Measurements from ENCODE around the gene TAL1. TPM values are rescaled to one million over a fixed set of nuclear protein-coding genes. Genes with fewer than 3 reads are reported as not detected.
A peak's percentile ranks its signal among the peaks of the same experiment; 100 is the strongest.
"Not testable (repeated sequence)": the region's sequence is repeated elsewhere in the genome, so short reads cannot be mapped to it uniquely, and the experiment has no call there.

TAL1 gene
- polyA plus RNA-seq, 1 donor: 4.4 TPM

DNA sequence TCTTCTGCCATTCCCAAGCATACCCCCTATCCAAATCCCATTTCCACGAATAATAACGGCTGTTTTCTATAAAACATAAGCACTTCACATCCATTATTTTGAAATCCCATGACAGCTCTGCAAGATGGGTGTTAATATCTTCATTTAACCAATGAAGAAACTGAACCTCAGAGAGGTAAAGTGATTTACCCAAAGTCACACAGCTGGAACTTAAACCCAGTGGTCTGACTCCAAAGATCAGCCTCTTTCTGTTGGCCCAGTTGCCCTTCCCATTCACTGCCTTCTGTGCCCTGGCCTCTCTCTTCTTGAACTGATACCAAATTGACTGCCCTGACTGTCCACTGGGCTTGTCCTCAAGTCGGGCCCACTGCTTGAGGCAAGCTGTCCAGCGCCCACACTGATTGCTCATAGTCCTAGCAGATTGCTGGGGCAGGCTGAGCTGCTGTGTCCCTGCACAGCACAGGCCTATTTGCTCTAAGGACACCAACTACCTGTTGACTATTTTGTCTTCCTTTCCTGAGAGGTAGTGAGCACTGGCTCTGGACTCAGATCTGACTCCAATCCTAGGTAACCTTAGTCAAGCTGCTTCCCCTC is 19.3 kb downstream of the TAL1 start:
- no peak for DNase-seq

GRCh38 chr1:47211796-47212269 is 20.2 kb downstream of the TAL1 start:
- DNase-seq: no peak

DNA sequence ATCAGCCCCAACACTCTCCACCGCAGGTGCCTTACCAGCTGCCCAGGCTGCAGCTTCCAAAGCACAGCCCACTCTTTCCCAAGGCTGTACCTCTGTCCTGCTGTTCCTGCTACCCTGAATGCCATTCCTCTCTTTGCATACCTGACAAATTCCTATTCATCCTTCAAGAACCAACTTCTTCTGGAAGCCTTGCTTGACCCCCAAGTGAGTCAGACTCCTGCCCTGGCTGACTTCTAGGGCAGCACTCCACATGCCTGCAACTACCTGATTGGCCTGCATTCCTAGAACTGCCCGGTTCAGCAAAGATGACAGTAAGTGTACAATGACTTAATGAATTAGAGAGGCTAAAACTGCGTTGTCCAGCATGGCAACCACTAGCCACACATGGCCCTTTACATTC is 21.4 kb downstream of the TAL1 start:
- DNase-seq: no peak

DNA sequence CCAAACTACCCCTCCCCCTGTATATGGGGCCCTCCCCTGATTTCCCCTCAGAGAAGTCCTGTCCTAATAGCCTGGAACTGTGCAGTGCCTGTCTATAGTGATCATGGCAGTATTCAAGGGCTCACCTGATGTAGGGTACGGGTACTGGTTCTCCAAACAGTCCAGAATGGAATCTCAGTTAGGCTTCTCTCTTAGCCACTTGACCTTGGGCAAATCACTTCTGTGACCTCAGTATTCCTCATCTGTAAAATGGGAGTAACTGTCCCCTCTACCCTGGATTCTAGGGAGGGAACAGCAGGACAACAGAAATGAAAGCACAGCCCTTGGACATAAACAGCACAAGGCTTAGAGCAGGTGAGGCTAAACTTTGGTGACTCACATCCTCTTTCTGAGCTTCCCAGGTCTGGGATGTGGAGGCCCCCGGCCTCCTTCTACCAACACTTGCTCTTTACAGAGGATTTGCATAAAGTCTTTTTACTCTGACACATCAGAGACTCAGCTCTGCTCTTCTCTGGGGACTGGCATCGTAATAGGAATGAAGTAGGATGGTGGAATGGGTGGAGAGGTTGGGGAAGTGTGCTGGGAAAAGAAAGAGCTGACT is 22.2 kb downstream of the TAL1 start:
- DNase-seq: no peak

DNA sequence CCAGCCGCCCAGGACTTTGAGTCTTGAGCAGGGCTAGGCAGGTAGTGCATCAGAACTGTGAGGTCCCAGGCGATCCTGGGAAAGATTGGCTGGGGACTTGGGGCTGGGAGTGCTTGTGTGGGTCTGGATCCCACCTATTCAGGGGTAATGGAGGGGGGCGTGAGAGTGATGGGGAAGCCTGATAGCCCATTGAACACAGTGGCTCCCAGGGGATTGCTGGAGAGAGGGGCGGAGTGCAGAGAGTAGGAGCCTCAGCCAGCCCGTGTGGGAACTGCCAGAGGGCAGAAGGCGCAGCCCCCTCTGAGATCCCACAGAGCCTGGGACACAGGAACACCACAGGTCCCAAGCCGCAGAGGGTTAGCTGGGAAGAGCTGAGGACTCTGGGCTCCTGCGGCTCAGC is 22.9 kb downstream of the TAL1 start:
- no peak for DNase-seq

DNA sequence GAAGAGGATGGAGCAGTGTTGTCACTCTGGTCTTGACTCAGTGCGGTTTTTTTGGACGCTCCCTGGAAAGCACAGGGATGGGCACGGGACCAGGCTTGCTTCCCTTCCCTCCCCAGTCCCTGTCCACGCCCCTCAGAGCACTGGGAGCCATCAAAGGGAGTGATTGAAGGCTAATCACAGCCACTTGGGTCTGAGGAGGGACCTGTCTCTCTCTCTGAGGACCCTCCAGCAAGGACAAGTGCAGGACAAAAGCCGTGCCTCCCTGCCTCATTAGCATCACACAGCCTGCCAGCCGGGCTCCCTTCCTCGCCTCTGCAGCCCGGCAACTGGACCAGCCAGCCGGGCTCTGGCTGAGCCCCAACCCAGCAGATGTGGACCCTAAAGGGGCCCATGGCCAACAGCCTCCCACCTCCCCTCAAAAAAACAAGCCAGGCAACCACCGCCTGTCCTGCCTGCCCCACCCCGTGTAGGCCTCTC is 23.6 kb downstream of the TAL1 start:
- DNase-seq: no peak

DNA sequence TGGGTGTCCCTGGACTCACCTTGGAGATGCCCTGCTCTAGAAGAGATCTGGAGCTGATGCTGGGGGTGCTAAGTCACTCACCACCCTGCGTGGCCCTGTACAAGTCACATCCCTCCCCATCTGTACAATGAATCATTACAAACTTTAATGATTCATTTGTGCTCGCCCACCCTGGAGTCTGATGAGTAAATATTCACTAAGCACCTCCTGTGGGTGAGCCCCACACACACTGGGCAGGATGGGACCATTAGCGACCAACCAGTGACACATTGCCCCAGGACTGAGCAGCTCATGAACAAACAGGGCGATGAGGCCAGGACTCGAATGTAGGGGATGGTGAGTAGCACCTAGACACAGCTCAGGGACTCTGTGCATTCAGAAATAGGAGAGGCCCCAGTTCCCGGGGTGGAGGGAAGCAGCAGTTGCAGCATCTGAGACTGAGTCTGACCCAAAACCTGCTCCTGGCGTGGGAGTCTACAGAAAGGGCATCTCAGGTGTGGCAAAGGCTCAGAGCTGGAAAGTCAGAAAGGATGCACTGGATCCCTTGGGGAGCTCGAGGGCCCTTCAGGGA is 24.1 kb downstream of the TAL1 start:
- no peak for DNase-seq

GRCh38 chr1:47205918-47206317 is 26.1 kb downstream of the TAL1 start:
- no peak for DNase-seq

DNA sequence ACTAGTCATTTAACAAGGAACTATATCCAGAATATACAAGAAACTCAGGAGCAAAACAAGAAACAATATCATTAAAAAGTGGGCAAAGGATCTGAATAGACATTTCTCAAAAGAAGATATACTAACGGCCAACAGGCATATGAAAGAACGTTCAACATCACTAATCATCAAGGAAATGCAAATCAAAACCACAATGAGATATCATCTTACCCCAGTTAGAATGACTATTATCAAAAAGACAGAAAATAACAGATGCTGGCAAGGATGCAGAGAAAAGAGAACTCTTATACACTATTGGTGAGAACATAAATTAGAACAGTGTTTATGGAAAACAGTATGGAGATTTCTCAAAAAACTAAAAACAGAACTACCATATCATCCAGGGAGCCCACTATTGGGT is 28.5 kb downstream of the TAL1 start:
- DNase-seq: not testable (repeated sequence)

GRCh38 chr1:47201179-47201578 is 30.8 kb downstream of the TAL1 start:
- no peak for DNase-seq

DNA sequence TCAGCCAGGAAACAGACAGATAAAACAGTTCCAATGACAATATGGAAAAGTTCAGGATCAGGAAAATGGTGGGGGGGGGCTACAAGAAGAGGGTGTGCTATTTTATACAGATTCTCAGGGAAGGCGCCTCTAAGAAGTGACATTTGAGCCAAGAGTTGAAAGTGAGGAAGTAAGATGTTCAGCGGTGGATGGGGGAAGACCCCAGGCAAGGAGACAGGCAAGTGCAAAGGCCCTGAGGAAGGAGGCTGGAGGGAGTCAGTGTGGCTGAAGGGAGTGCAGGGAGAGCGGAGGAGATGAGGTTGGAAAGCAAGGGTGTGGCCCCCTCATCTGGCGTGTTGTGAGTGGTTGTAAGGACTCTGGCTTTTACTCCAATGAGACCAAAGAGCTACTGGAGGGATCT is 33.8 kb downstream of the TAL1 start:
- DNase-seq: no peak

- no peak for DNase-seq
These were observed 35.4 kb downstream of the TAL1 start for GRCh38 chr1:47196622-47197021.

DNA sequence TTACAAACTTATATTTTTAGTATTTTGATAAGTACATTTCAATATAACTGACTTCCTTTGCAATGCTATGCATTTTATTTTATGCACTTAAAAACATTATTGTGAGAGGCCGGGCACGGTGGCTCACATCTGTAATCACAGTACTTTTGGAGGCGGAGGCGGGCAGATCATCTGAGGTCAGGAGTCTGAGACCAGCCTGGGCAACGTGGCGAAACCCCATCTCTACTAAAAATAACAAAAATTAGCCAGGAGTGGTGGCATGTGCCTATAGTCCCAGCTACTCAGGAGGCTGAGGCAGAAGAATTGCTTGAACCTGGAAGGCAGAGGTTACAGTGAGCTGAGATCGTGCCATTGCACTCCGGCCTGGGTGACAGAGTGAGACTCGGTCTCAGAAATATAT is 36.0 kb downstream of the TAL1 start:
- DNase-seq: not testable (repeated sequence)

DNA sequence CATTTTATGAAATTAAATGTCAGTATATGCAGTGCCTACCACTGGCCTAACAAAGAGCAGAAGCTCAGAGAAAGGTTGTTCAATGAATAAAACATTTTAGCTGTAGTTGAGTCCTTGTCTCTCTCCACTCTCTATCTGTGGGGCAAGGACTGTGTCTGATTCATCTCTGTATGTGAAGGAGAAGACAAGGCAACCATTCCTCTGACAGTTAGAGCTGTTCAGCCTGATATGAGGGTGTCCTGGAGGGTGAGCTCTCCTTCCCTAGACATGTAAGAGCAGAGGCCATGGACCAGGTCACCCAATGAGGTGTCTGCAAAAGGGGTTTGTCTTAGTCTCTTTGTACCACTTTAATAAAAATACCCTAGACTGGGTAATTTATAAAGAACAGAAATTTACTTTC is 37.7 kb downstream of the TAL1 start:
- no peak for DNase-seq

GRCh38 chr1:47193496-47193895 is 38.5 kb downstream of the TAL1 start:
- DNase-seq: not testable (repeated sequence)

GRCh38 chr1:47192458-47193384 is 39.3 kb downstream of the TAL1 start:
- DNase-seq: peak; percentile 79

GRCh38 chr1:47191940-47192457 is 40.0 kb downstream of the TAL1 start:
- DNase-seq: no peak

- no peak for DNase-seq
These were observed 41.2 kb downstream of the TAL1 start for GRCh38 chr1:47190857-47191256.

- no peak for DNase-seq
These were observed 41.5 kb downstream of the TAL1 start for GRCh38 chr1:47190509-47190855.

- DNase-seq: no peak
These were observed 42.0 kb downstream of the TAL1 start, which contains the start of gene PDZK1IP1 for GRCh38 chr1:47189844-47190508. PDZK1IP1 (minus strand) TSS chr1:47190036; CDS start chr1:47189932, 104 bp downstream.
